Heart right ventricle (tissue), 16 donors: ENCODE data around the gene TENM4. TPM values are rescaled to one million over a fixed set of nuclear protein-coding genes. Genes with fewer than 3 reads are reported as not detected.

Source experiments
- ATAC-seq, 8 donors: fragments of 200-7000 bp; cut with Tn5 transposase; one replicate each; pipeline ENCODE4 v1.9.1; 2020; ENCODE audit warnings: mild to moderate bottlenecking in 8 of 8, moderate library complexity in 8 of 8, moderate number of reproducible peaks in 1 of 8
- DNase-seq, 2 donors: peaks; one replicate each; pipeline ENCODE4 v3.0.0-alpha.2; 2020
- H3K27ac ChIP-seq, 10 donors: fragments of 200-600 bp; sonication (generic) in 2 of 10; one replicate each; pipeline versions ENCODE4 v1.5.0 to v1.8.0; 2020 to 2022; ENCODE audit warnings: mild to moderate bottlenecking in 3 of 10
- H3K27me3 ChIP-seq, 7 donors: fragments of 200-600 bp; one replicate each; pipeline ENCODE4 v1.8.0; 2021 to 2022; ENCODE audit warnings: mild to moderate bottlenecking in 2 of 7
- H3K36me3 ChIP-seq, 9 donors: fragments of 200-600 bp; sonication (generic) in 1 of 9; one replicate each; pipeline versions ENCODE4 v1.5.0 to v1.8.0; 2020 to 2022; ENCODE audit warnings: mild to moderate bottlenecking in 2 of 9
- H3K4me1 ChIP-seq, 9 donors: fragments of 200-600 bp; sonication (generic) in 1 of 9; one replicate each; pipeline versions ENCODE4 v1.5.0 to v1.8.0; 2020 to 2022; ENCODE audit warnings: mild to moderate bottlenecking in 4 of 9
- H3K4me3 ChIP-seq, 10 donors: fragments of 200-600 bp; sonication (generic) in 2 of 10; one replicate each; pipeline versions ENCODE4 v1.5.0 to v1.8.0; 2020 to 2022; ENCODE audit warnings: mild to moderate bottlenecking in 7 of 10, moderate library complexity in 2 of 10
- H3K9me3 ChIP-seq, 11 donors: fragments of 200-600 bp in 10 of 11; sonication (generic) in 2 of 11; one replicate each; pipeline versions ENCODE4 v1.5.0 to v1.8.0; 2013 to 2022; ENCODE audit warnings: mild to moderate bottlenecking in 2 of 11, control low read depth in 1 of 11, moderate library complexity in 1 of 11
- WGBS, 2 donors: extraction: QIAGEN DNeasy Blood & Tissue Kit; methylation state at CpG; one replicate each; pipeline ENCODE4 v1.1.7; 2013; ENCODE audit warnings: inconsistent platforms in 1 of 2; 5-methylcytosine and 5-hydroxymethylcytosine counted together
- intact Hi-C, 10 donors: fragments of 100-400 bp; cut with DNase I; formaldehyde crosslinking; loops; one replicate each; pipeline versions ENCODE4 v1.11.1 to v1.14.2; 2022
- polyA plus RNA-seq, 2 donors: library from polyadenylated mRNA; stranded (reverse); fragments of 200-250 nt; gene quantifications; one replicate each; pipeline ENCODE4 v1.2.3, GENCODE V29; 2013
- total RNA-seq, 10 donors: library from RNA; stranded (reverse); fragmentation: NEBNext Ultra II Directional in 3 of 10; extraction: Animal tissue kit (Norgen Biotek cat#: 25700) in 3 of 10; gene quantifications; one replicate each; pipeline versions ENCODE4 v1.2.1 to v1.2.4, GENCODE V29; 2021 to 2023
- TF ChIP-seq, protein P1 (sequence below), 9 donors: fragments of 200-600 bp; sonication (generic) in 2 of 9; IDR thresholded peaks; one replicate each; pipeline versions ENCODE4 v1.5.0 to v1.8.0; 2021 to 2022; ENCODE audit warnings: antibody characterized with exemption in 9 of 9, mild to moderate bottlenecking in 5 of 9, moderate library complexity in 1 of 9
- donor health status: Arrhythmogenic right ventricular cardiomyopathy.
- donor health status: ischemic (EF 13 %, LVEDD 7.1; RV severe dilation, severe dysfunction).
- donor health status: healthy with polysubstance abuse.
- donor health status: DM: no; HTN: yes; CAD: no.
- donor health status: DM: no; HTN: no; CAD: no.
- donor health status: ischemic (EF 25% LVEDD 6.9; RV normal size, moderate dysfunction).
- donor health status: ischemic (EF 25% LVEDD 5.7; RV mildly dilated, moderate dysfunction).
- donor health status: healthy.
- donor health status: DM: yes; HTN: yes; CAD: no.
- donor health status: Ischemic cardiomyopathy.
- donor health status: ischemic (EF 35%, LVEDD 5.7; RV mildly dilated, moderate dysfunction).
- donor health status: nonischemic (EF 11% LVEDD 7.7; RV severe dilation, severe dysfunction).
- donor health status: DM: yes; HTN: yes; CAD: no.
- donor health status: PGD.
- donor health status: ischemic (EF 29% LVEDD 5.4; RV normal size, mild dysfunction).
- donor health status: nonischemic (EF 23%, LVEDD 6.1; RV moderate dilation, normal function).

The TENM4 gene
- total and polyA plus RNA-seq, 12 donors: 0.10 to 3.6 (median 0.91) TPM

DNA sequence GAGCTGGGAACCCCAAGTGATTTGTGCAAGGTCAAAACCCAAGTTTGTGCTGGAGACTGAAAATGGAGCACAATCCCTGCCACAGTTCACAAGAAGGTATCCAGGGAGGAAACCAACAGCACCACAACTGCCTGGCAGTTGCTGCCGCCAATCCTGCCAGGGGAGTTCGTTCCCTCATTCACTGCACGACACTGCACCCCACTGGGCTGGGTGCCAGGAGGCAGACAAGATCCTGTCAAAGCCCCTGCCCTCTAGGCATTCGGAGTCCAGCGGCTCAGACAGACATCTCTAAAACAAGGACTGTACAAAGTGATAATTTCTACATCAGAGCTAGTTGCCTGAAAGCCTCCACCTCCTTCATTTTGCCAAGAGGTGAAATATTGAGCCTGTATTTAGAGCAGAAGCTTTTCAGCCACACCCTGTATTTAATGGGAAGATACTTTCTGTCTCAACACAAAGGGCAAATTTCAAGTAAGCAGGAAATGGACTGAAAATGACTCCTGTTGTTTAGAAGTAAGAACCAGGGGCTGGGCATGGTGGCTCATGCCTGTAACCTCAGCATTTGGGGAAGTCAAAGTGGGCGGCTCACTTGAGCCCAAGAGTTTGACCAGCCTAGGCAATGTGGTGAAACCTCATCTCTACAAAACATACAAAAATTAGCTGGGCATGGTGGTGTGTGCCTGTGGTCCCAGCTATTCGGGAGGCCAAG is 588.8 kb downstream of the TENM4 start:
- Histone ChIP-seq H3K4me3 (no peak overlapping the region), H3K9me3 (no peaks in the 10 kb centered on the region), H3K27ac (peak overlapping the region in 1 of 10 donors; percentile 6), H3K36me3 (no peaks in the 10 kb centered on the region), H3K27me3 (peaks cover 0 to 12% (median 0%) of the 10 kb centered on the region in 7 donors), H3K4me1 (peaks cover 0 to 13% (median 0%) of the 10 kb centered on the region in 9 donors)
- WGBS, 2 donors: 66 to 75% methylated on average over 7 of the region's 7 CpGs
- no peak for DNase-seq
- TF ChIP-seq, protein P1, sequence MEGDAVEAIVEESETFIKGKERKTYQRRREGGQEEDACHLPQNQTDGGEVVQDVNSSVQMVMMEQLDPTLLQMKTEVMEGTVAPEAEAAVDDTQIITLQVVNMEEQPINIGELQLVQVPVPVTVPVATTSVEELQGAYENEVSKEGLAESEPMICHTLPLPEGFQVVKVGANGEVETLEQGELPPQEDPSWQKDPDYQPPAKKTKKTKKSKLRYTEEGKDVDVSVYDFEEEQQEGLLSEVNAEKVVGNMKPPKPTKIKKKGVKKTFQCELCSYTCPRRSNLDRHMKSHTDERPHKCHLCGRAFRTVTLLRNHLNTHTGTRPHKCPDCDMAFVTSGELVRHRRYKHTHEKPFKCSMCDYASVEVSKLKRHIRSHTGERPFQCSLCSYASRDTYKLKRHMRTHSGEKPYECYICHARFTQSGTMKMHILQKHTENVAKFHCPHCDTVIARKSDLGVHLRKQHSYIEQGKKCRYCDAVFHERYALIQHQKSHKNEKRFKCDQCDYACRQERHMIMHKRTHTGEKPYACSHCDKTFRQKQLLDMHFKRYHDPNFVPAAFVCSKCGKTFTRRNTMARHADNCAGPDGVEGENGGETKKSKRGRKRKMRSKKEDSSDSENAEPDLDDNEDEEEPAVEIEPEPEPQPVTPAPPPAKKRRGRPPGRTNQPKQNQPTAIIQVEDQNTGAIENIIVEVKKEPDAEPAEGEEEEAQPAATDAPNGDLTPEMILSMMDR (IDR thresholded peaks at IDR 0.05): no peak
- no peak for ATAC-seq
- intact Hi-C loops: no loop called here

- peaks cover 0 to 7% (median 0%) of the 10 kb centered on the region in 7 donors for H3K27me3 ChIP-seq
- no peaks in the 10 kb centered on the region for H3K9me3 ChIP-seq
- H3K4me1 ChIP-seq: peaks cover 0 to 13% (median 0%) of the 10 kb centered on the region in 9 donors
- no peaks in the 10 kb centered on the region for H3K36me3 ChIP-seq
- H3K4me3 ChIP-seq: no peak overlapping the region
- intact Hi-C loops: no loop called here
- DNase-seq: no peak
- TF ChIP-seq, protein P1 (IDR thresholded peaks at IDR 0.05): no peak
- H3K27ac ChIP-seq: no peak overlapping the region
- WGBS, 2 donors: 86 to 96% methylated on average over 3 of the region's 3 CpGs
- ATAC-seq: no peak
Observed at GRCh38 chr11:78850078-78850477, 590.8 kb downstream of the TENM4 start.

DNA sequence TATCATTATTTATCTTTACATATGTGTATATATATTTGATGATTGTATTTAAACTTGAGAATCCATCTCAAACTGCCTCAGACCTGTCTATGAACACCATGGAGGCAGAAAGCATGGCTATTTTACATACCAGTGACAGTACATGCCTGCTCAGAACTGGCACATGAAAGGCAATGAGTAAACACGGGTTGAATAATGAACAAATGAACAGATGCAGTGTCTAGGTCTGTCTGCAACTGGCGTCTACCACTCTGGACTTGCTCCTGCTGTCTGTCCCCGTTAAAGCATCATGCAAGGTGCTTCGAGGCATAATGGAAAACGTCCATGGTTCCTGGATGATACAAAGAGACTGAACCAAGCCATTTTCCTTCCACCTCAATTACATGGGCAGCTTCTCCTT is 594.6 kb downstream of the TENM4 start:
- Histone ChIP-seq H3K9me3 (no peaks in the 10 kb centered on the region), H3K36me3 (no peaks in the 10 kb centered on the region), H3K4me3 (no peak overlapping the region), H3K27ac (no peak overlapping the region), H3K4me1 (peaks cover 0 to 6% (median 0%) of the 10 kb centered on the region in 9 donors), H3K27me3 (peaks cover 0 to 9% (median 0%) of the 10 kb centered on the region in 7 donors)
- TF ChIP-seq, protein P1 (IDR thresholded peaks at IDR 0.05): no peak
- intact Hi-C loops: no loop called here
- ATAC-seq: no peak
- WGBS, 2 donors: 87 to 90% methylated on average over 5 of the region's 5 CpGs
- no peak for DNase-seq

GRCh38 chr11:78845496-78845895 is 595.3 kb downstream of the TENM4 start:
- DNase-seq: no peak
- no peaks in the 10 kb centered on the region for H3K36me3 ChIP-seq
- no peaks in the 10 kb centered on the region for H3K9me3 ChIP-seq
- WGBS, 2 donors: 80 to 85% methylated on average over 6 of the region's 6 CpGs
- intact Hi-C loops: no loop called here
- H3K27ac ChIP-seq: no peak overlapping the region
- peaks cover 0 to 9% (median 0%) of the 10 kb centered on the region in 7 donors for H3K27me3 ChIP-seq
- H3K4me3 ChIP-seq: no peak overlapping the region
- H3K4me1 ChIP-seq: peaks cover 0 to 10% (median 0%) of the 10 kb centered on the region in 9 donors
- TF ChIP-seq, protein P1 (IDR thresholded peaks at IDR 0.05): no peak
- ATAC-seq: no peak
